ENCODE measurements around the gene VRK2.

The VRK2 gene

DNA sequence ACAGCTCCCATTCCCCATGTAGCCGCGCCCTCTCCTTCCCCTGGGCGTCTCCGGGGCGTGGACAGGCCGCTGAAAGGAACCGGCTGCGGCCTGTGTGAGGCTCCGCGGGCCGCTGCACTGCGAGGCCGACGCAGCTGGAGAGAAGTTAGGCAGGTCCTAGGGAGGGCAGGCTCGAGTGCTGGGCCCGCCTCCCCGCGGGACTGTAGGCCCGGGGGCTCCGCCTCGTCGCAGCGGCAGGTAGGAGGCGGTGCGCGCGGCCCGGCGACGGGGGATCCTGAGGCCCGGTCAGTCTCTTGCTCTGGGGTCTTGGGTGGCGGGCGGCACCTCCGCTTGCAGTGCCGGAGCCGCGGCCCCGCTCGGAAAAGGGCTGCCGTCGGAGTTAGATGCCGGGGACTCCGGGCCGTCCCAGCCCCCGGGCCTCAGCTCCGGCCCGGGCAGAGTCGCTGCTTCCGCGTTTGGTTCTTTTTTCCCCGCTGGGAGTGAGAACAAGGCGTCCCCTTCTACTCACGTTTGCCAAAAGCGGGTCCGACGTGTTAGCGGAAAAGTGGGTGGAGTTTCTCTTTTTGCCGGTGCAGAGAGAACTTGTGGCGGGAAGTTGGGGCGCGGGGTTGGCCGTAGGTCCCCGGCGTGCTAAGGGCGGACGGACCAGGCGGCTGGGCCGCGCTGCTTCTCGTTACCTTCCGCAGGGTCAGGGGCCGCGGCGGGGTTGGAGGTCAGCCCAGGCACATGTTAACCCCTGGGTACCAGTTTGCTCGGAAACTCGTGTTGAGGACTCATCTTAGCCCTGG lies at the start of gene VRK2:
TSS of gene VRK2 (plus strand) at position 222 of the 788 bp plus-strand sequence. CDS start 2,026 bp downstream, outside the sequence.
- TF ChIP-seq CTCF (IDR thresholded peaks at IDR 0.05; ENCODE audit: insufficient read depth, low read depth, low read length, missing control alignments), result no peak
- peak within 1 kb of the TSS; percentile 93 for H3K4me3 ChIP-seq (ENCODE audit: low read depth, low read length)
- peak; percentile 98 for DNase-seq (ENCODE audit: low read depth)

DNA sequence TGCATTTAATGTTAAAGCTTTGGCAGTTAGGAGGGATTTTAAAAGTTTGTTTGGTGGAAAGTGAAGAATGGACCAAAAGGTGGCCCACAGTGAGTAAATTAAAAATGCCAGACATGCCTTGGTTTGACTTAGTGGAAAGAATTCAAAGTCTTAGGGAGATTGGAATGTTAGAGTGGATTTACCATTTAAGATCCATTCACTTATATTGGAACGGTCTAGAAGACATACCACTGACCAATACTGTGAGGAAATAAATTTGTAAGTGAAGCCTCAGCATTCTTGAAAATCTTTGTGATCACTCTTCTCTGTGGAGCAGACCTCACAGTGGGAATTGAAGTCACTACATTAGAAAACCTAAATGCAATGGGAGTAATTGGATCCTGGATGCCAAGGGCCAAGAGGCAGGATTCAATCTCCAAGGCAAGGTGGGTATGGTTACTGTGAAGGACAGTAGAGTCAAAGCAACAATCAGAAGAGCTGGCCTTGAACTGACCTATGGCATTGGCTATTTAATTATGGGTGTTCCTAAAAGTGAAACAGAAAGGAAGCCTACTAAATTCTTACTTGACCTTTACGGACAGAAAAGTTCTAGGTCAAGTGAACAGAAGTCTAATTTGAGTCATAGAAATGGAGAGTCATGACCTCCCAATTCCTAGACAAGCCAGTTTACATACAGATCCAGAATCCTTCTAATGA lies 40.2 kb upstream of the VRK2 start:
- no peak for TF ChIP-seq CTCF (IDR thresholded peaks at IDR 0.05; ENCODE audit: insufficient read depth, low read depth, low read length, missing control alignments)
- peak; percentile 5 for DNase-seq (ENCODE audit: low read depth)

GRCh38 chr2:58006952-58007284 lies 39.7 kb upstream of the VRK2 start:
- no peak overlapping the region for H3K4me3 ChIP-seq (ENCODE audit: low read depth, low read length)
- TF ChIP-seq CTCF (IDR thresholded peaks at IDR 0.05; ENCODE audit: insufficient read depth, low read depth, low read length, missing control alignments), result no peak
- DNase-seq (ENCODE audit: low read depth), result no peak

More for the DNA sequence above, 40.2 kb upstream of the VRK2 start:
- no peak overlapping the region for H3K4me3 ChIP-seq (ENCODE audit: low read depth, low read length)

DNA sequence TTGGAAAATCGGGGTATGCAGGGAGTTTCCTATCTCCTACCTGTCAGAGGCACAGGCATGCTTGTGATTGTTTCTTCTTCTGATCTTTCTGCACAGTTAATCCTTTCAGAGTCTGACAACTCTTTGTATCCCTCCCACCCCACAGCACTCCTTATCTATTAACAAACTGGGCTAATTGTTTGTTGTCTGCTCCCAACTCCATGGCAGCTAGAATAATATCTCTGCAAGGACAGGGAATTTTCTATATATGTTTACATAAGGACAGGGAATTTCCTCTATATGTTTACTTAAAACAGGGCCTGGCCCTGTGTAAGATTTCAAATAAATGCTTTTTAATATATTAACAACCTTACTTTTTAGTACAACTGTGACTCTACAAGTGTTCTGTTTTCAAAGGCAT lies 36.0 kb upstream of the VRK2 start:
- no peak for TF ChIP-seq CTCF (IDR thresholded peaks at IDR 0.05; ENCODE audit: insufficient read depth, low read depth, low read length, missing control alignments)
- H3K4me3 ChIP-seq (ENCODE audit: low read depth, low read length), result no peak overlapping the region
- DNase-seq (ENCODE audit: low read depth), result no peak

DNA sequence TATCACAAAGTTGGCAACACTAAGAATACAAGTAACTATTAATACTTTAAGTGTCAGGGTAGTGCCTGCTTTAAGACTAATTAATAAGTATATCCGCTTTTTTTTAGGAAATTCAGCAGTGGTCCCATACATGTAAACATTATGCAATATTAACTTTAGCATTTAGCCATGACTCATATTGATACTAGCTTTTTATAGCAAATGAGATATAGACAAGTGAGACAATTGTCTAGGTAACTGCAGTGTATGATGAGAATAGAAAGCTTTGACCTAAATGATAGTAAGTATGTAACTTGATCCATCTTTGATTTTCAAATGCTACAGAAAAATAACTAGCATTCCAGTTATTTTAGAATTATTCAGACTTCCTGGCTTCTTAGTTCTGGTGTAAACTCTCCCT lies 27.4 kb upstream of the VRK2 start:
- H3K4me3 ChIP-seq (ENCODE audit: low read depth, low read length), result no peak overlapping the region
- no peak for TF ChIP-seq CTCF (IDR thresholded peaks at IDR 0.05; ENCODE audit: insufficient read depth, low read depth, low read length, missing control alignments)
- DNase-seq (ENCODE audit: low read depth), result no peak

- no peak for DNase-seq (ENCODE audit: low read depth)
- TF ChIP-seq CTCF (IDR thresholded peaks at IDR 0.05; ENCODE audit: insufficient read depth, low read depth, low read length, missing control alignments), result no peak
- H3K4me3 ChIP-seq (ENCODE audit: low read depth, low read length), result no peak overlapping the region
Measured at GRCh38 chr2:58025150-58025933, 21.3 kb upstream of the VRK2 start.

Measured in GM12865 (cell line).